ENCODE data around the gene KCNJ6.

KCNJ6 gene

GRCh38 chr21:37682966-37683365 is 233.3 kb downstream of the KCNJ6 start:
- no peak for TF ChIP-seq CTCF (IDR thresholded peaks at IDR 0.05; ENCODE audit: insufficient read depth, low read depth, low read length, missing control alignments)

GRCh38 chr21:37677006-37677405 is 239.3 kb downstream of the KCNJ6 start:
- H3K4me3 ChIP-seq (ENCODE audit: low read length) = no peak overlapping the region
- no peak for DNase-seq (ENCODE audit: low read depth)
- no peak for TF ChIP-seq CTCF (IDR thresholded peaks at IDR 0.05; ENCODE audit: insufficient read depth, low read depth, low read length, missing control alignments)

More at GRCh38 chr21:37682966-37683365, 233.3 kb downstream of the KCNJ6 start:
- DNase-seq (ENCODE audit: low read depth) = no peak
- H3K4me3 ChIP-seq (ENCODE audit: low read length) = no peak overlapping the region

GRCh38 chr21:37675202-37675801 is 241.0 kb downstream of the KCNJ6 start:
- peak; percentile 83 for TF ChIP-seq CTCF (IDR thresholded peaks at IDR 0.05; ENCODE audit: insufficient read depth, low read depth, low read length, missing control alignments)
- H3K4me3 ChIP-seq (ENCODE audit: low read length) = no peak overlapping the region
- peak; percentile 61 for DNase-seq (ENCODE audit: low read depth)

- TF ChIP-seq CTCF (IDR thresholded peaks at IDR 0.05; ENCODE audit: insufficient read depth, low read depth, low read length, missing control alignments) = no peak
- peak; percentile 42 for DNase-seq (ENCODE audit: low read depth)
- no peak overlapping the region for H3K4me3 ChIP-seq (ENCODE audit: low read length)
Measured at GRCh38 chr21:37673801-37674575, 242.3 kb downstream of the KCNJ6 start.

- TF ChIP-seq CTCF (IDR thresholded peaks at IDR 0.05; ENCODE audit: insufficient read depth, low read depth, low read length, missing control alignments) = no peak
- DNase-seq (ENCODE audit: low read depth) = peak; percentile 27
Measured at GRCh38 chr21:37671381-37671780, 244.9 kb downstream of the KCNJ6 start.

GRCh38 chr21:37670883-37671282 is 245.4 kb downstream of the KCNJ6 start:
- no peak overlapping the region for H3K4me3 ChIP-seq (ENCODE audit: low read length)
- DNase-seq (ENCODE audit: low read depth) = peak; percentile 49
- TF ChIP-seq CTCF (IDR thresholded peaks at IDR 0.05; ENCODE audit: insufficient read depth, low read depth, low read length, missing control alignments) = no peak

More at GRCh38 chr21:37671381-37671780, 244.9 kb downstream of the KCNJ6 start:
- no peak overlapping the region for H3K4me3 ChIP-seq (ENCODE audit: low read length)

Data from epithelial cell of esophagus (primary cell).